Thoracic aorta (tissue), 2 donors: Measurements from ENCODE around the gene RWDD3. TPM values are rescaled to one million over a fixed set of nuclear protein-coding genes. Genes with fewer than 3 reads are reported as not detected.

Experiments
- ATAC-seq: fragments of 150-250 bp; one replicate; pipeline ENCODE4 v1.8.0; 2017; ENCODE audit warnings: low read depth; ENCODE audit not compliant: insufficient number of reproducible peaks, low FRiP score
- DNase-seq: peaks from one replicate; pipeline ENCODE4 v3.0.0-alpha.2; 2020; ENCODE audit warnings: low spot score
- H3K27ac ChIP-seq, 2 donors: fragments of 200-600 bp; sonication (generic); 1 replicate in 1 of 2; 2 replicates in 1 of 2; pipeline ENCODE4 v1.5.1; 2016; ENCODE audit warnings: mild to moderate bottlenecking in 2 of 2, moderate library complexity in 2 of 2
- H3K27me3 ChIP-seq: fragments of 200-600 bp; sonication (generic); replicated peaks from 2 replicates; pipeline ENCODE4 v1.6.0; 2016; ENCODE audit warnings: mild to moderate bottlenecking; ENCODE audit not compliant: insufficient read depth
- H3K36me3 ChIP-seq: fragments of 200-600 bp; sonication (generic); one replicate; pipeline ENCODE4 v1.5.1; 2016
- H3K4me1 ChIP-seq, 2 donors: fragments of 200-600 bp; sonication (generic); 1 replicate in 1 of 2; 2 replicates in 1 of 2; pipeline versions ENCODE4 v1.5.1 to v1.6.0; 2016; ENCODE audit warnings: low read depth in 2 of 2, mild to moderate bottlenecking in 1 of 2; ENCODE audit not compliant: control insufficient read depth in 1 of 2
- H3K4me3 ChIP-seq: fragments of 200-600 bp; sonication (generic); 2 replicates; pipeline ENCODE4 v1.5.1; 2016; ENCODE audit warnings: mild to moderate bottlenecking
- H3K9me3 ChIP-seq: fragments of 200-600 bp; sonication (generic); 2 replicates; pipeline ENCODE4 v1.5.1; 2016
- total RNA-seq, 2 donors: library from RNA; depleted of rRNA; stranded (reverse); fragments of >200 nt; gene quantifications; one replicate each; pipeline versions ENCODE4 v1.1.0 to v1.2.3, GENCODE V29; 2016
- TF ChIP-seq, protein P1 (sequence below): fragments of 200-600 bp; sonication (generic); IDR thresholded peaks from one replicate; pipeline ENCODE4 v1.5.1; 2019; ENCODE audit warnings: antibody characterized with exemption

RWDD3 gene
- total RNA-seq, 2 donors from 2014 or later = 7.3 to 8.3 TPM

DNA sequence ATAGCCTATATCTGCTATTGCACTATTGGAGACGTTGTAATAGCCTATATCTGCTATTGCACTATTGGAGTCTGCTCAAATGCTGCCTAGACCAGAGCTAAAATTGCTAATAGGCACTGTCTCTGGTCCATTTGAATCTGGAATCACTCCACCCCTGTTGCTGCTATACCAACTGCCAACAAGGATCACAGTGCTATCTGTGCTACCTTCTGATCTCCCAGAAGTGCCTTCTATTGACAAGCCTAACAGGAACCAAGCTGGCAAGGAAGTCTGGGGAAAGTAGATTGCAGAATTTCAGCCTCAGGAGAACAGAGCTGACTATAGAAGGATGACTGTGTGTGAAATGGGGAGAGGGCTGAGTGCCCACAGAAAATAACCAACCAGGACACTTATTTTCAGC, 15.9 kb downstream of the RWDD3 start:
- peaks cover 10% of the 10 kb centered on the region for H3K36me3 ChIP-seq
- ATAC-seq = no peak
- no peak for DNase-seq
- H3K4me3 ChIP-seq = no peak overlapping the region
- H3K27me3 ChIP-seq = no peaks in the 10 kb centered on the region
- H3K4me1 ChIP-seq = no peaks in the 10 kb centered on the region
- H3K27ac ChIP-seq = no peak overlapping the region
- TF ChIP-seq, protein P1, sequence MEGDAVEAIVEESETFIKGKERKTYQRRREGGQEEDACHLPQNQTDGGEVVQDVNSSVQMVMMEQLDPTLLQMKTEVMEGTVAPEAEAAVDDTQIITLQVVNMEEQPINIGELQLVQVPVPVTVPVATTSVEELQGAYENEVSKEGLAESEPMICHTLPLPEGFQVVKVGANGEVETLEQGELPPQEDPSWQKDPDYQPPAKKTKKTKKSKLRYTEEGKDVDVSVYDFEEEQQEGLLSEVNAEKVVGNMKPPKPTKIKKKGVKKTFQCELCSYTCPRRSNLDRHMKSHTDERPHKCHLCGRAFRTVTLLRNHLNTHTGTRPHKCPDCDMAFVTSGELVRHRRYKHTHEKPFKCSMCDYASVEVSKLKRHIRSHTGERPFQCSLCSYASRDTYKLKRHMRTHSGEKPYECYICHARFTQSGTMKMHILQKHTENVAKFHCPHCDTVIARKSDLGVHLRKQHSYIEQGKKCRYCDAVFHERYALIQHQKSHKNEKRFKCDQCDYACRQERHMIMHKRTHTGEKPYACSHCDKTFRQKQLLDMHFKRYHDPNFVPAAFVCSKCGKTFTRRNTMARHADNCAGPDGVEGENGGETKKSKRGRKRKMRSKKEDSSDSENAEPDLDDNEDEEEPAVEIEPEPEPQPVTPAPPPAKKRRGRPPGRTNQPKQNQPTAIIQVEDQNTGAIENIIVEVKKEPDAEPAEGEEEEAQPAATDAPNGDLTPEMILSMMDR = no peak
- no peaks in the 10 kb centered on the region for H3K9me3 ChIP-seq

DNA sequence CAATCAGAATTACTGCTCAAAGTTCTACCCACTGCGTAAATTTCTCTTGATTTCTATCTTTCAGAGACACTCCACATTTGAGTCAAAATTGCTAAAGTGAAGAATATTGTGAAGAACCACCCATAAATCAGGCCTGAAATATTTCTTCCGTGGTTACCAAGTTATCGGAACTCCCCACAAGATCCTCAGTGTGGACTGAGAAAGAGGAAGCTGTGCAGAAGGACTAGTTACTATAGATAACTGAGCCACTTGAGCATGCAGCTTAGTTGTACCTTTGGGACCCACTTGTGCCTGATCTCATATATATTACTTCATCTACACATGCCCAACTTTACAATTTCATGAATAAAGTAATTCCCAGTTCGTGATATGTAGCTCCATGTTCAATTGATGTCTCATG, 18.4 kb downstream of the RWDD3 start:
- no peaks in the 10 kb centered on the region for H3K27me3 ChIP-seq
- H3K4me1 ChIP-seq = no peaks in the 10 kb centered on the region
- H3K27ac ChIP-seq = no peak overlapping the region
- H3K4me3 ChIP-seq = no peak overlapping the region
- ATAC-seq (no peak), DNase-seq (no peak)
- TF ChIP-seq, protein P1 = no peak
- peaks cover 10% of the 10 kb centered on the region for H3K36me3 ChIP-seq
- no peaks in the 10 kb centered on the region for H3K9me3 ChIP-seq

DNA sequence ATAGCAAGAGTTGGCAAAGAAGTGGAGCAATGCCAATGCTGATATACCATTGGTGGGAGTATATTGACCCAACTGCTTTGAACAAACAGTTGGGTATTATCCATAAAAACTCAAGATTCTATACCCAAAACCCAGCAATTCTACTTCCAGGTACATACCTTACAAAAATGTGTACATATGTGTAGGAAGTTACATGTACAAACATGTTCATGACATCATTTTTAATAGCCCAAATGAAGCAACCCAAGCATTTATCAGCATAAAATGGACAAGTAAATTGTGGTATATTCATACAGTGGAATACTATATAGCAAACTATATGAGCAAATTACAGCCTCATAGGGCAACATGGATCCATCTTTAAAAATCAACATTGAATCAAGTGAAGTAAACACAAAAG, 20.9 kb downstream of the RWDD3 start:
- no peaks in the 10 kb centered on the region for H3K9me3 ChIP-seq
- DNase-seq (no peak), ATAC-seq (no peak)
- H3K36me3 ChIP-seq = peaks cover 10% of the 10 kb centered on the region
- no peak overlapping the region for H3K27ac ChIP-seq
- H3K4me3 ChIP-seq = no peak overlapping the region
- TF ChIP-seq, protein P1 = no peak
- H3K4me1 ChIP-seq = no peaks in the 10 kb centered on the region
- H3K27me3 ChIP-seq = no peaks in the 10 kb centered on the region

DNA sequence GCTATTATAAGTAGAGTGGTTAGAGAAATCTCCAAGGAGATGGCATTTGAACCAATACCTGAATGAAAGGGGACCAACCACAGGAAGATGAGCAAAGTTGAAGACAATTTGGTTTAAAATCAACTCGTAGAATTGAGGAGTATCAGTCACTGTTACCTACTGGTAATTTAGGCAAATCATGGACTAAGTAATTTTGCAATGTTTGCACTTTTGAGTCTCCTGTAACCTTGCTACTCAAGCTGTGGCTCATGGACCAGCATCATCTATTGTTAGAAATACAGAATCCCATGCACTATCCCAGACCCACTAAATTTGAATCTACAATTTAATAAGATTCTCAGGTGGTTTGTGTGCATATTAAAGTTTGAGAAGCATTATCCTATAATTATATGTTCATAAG, 21.8 kb downstream of the RWDD3 start:
- ATAC-seq (no peak), DNase-seq (no peak)
- Histone ChIP-seq H3K27me3 (no peaks in the 10 kb centered on the region), H3K36me3 (peaks cover 10% of the 10 kb centered on the region), H3K4me1 (no peaks in the 10 kb centered on the region), H3K27ac (no peak overlapping the region), H3K4me3 (no peak overlapping the region), H3K9me3 (no peaks in the 10 kb centered on the region)
- TF ChIP-seq, protein P1 = no peak

DNA sequence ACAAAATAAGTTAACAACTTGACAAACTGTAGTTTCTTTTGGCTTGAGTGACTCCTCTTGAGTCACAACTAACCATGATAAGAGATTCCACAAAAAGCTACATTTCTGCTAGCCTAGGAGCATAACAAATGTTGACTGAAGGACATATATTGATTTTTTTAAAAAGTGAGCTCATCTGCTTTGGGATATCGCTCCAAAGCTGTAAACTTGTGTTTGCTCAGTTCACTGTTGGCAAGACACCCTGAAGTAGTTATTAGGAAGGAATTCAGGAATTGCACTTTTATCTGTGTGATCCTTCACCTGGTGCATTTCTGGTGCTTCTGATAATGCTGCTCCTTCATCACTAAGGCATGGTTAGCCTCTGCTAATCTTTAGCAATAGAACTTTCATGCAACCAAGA, 23.7 kb downstream of the RWDD3 start:
- H3K4me3 ChIP-seq = no peak overlapping the region
- no peaks in the 10 kb centered on the region for H3K9me3 ChIP-seq
- H3K4me1 ChIP-seq = no peaks in the 10 kb centered on the region
- TF ChIP-seq, protein P1 = no peak
- DNase-seq (no peak), ATAC-seq (no peak)
- peaks cover under 1% of the 10 kb centered on the region for H3K36me3 ChIP-seq
- no peaks in the 10 kb centered on the region for H3K27me3 ChIP-seq
- H3K27ac ChIP-seq = no peak overlapping the region
